Thyroid gland (tissue), 4 donors: ENCODE results near the gene ABCA4. TPM values are rescaled to one million over a fixed set of nuclear protein-coding genes. Genes with fewer than 3 reads are reported as not detected.

Experiments used
- DNase-seq, 2 donors: peaks; one replicate each; pipeline ENCODE4 v3.0.0-alpha.2; 2019
- H3K27ac ChIP-seq, 3 donors: fragments of 200-600 bp; sonication (generic); 1 replicate in 2 of 3; 2 replicates in 1 of 3; pipeline ENCODE4 v1.5.1; 2016 to 2019; ENCODE audit warnings: mild to moderate bottlenecking in 1 of 3, moderate library complexity in 1 of 3
- H3K27me3 ChIP-seq: fragments of 200-600 bp; sonication (generic); one replicate; pipeline ENCODE4 v1.5.1; 2019
- H3K36me3 ChIP-seq, 2 donors: fragments of 200-600 bp; sonication (generic); one replicate each; pipeline ENCODE4 v1.5.1; 2016 to 2019
- H3K4me1 ChIP-seq, 2 donors: fragments of 200-600 bp; sonication (generic); one replicate each; pipeline ENCODE4 v1.5.1; 2017 to 2019
- H3K4me3 ChIP-seq, 3 donors: fragments of 200-600 bp; sonication (generic); replicated peaks in 1 of 3; 1 replicate in 2 of 3; 2 replicates in 1 of 3; pipeline ENCODE4 v1.5.1; 2016; ENCODE audit warnings: mild to moderate bottlenecking in 1 of 3
- H3K9me3 ChIP-seq: fragments of 200-600 bp; sonication (generic); one replicate; pipeline ENCODE4 v1.5.1; 2017
- POLR2A ChIP-seq, 2 donors: fragments of 450-650 bp; IDR thresholded peaks; one replicate each; pipeline ENCODE4 v1.6.1; 2017; ENCODE audit warnings: antibody characterized with exemption in 2 of 2, mild to moderate bottlenecking in 2 of 2, moderate library complexity in 1 of 2
- WGBS, 2 donors: methylation state at CpG; one replicate each; pipeline ENCODE4 v1.1.5; 2017; 5-methylcytosine and 5-hydroxymethylcytosine counted together
- intact Hi-C: fragments of 100-400 bp; cut with DNase I; formaldehyde crosslinking; loops from one replicate; pipeline ENCODE4 v1.15.1; 2023
- total RNA-seq, 4 donors: library from RNA; depleted of rRNA; stranded (reverse); fragments of >200 nt; gene quantifications; one replicate each; pipeline ENCODE4 v1.2.3, GENCODE V29; 2016
- TF ChIP-seq, protein P1 (sequence below), 6 experiments: fragments of 200-600 bp in 3 of 6; fragments of 450-650 bp in 3 of 6; sonication (generic) in 3 of 6; IDR thresholded peaks; one replicate each; pipeline ENCODE4 v1.5.1; 2016 to 2019; ENCODE audit warnings: antibody characterized with exemption in 6 of 6, mild to moderate bottlenecking in 2 of 6, inconsistent platforms in 1 of 6, moderate library complexity in 1 of 6

The ABCA4 gene
- total RNA-seq, 4 donors from 2014 or later = 0.44 to 1.0 (median 0.82) TPM

DNA sequence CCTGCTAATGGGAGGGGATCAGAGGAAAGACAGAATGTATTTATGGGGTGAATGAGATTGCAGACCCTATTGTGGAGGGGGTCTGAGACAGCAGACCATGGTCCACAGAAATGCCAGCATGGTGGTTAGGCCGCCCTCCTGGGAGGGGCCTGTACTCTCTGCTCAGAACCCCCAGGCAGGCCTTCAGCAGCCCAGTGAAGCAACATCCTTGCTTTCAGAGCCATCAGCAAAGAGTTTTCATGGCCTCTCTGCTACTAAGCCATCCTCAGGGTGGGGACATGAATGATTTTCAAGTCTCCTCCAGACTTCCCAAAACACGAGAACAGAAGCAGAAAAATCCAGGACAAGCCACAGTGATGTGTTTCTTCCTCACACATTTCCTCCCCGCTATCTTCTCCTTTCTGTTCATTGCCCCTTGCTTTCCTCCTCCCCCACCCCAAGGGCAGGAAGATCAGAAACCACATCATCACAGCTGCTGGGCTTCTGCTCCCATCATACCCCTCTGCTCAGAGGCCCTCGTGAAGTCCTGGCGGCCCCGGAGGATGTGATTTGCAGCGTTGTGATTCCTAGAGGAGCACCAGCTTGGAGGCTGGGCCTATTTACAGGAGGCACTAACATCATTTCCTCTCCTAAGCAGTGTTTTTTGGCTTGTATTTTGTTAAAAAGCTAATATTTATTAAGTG lies 48.0 kb downstream of the ABCA4 start:
- H3K27me3 ChIP-seq = no peaks in the 10 kb centered on the region
- TF ChIP-seq, protein P1, sequence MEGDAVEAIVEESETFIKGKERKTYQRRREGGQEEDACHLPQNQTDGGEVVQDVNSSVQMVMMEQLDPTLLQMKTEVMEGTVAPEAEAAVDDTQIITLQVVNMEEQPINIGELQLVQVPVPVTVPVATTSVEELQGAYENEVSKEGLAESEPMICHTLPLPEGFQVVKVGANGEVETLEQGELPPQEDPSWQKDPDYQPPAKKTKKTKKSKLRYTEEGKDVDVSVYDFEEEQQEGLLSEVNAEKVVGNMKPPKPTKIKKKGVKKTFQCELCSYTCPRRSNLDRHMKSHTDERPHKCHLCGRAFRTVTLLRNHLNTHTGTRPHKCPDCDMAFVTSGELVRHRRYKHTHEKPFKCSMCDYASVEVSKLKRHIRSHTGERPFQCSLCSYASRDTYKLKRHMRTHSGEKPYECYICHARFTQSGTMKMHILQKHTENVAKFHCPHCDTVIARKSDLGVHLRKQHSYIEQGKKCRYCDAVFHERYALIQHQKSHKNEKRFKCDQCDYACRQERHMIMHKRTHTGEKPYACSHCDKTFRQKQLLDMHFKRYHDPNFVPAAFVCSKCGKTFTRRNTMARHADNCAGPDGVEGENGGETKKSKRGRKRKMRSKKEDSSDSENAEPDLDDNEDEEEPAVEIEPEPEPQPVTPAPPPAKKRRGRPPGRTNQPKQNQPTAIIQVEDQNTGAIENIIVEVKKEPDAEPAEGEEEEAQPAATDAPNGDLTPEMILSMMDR (IDR thresholded peaks at IDR 0.05) = no peak
- TF ChIP-seq POLR2A (IDR thresholded peaks at IDR 0.05) = no peak
- 73 to 83% methylated on average over 6 to 7 of the region's 7 CpGs for WGBS, 2 donors
- H3K4me1 ChIP-seq = peaks cover 23 to 30% of the 10 kb centered on the region in 2 donors
- no peak for DNase-seq
- intact Hi-C loops = no loop called here
- H3K4me3 ChIP-seq = no peak overlapping the region
- no peaks in the 10 kb centered on the region for H3K36me3 ChIP-seq
- H3K27ac ChIP-seq = no peak overlapping the region
- no peaks in the 10 kb centered on the region for H3K9me3 ChIP-seq

DNA sequence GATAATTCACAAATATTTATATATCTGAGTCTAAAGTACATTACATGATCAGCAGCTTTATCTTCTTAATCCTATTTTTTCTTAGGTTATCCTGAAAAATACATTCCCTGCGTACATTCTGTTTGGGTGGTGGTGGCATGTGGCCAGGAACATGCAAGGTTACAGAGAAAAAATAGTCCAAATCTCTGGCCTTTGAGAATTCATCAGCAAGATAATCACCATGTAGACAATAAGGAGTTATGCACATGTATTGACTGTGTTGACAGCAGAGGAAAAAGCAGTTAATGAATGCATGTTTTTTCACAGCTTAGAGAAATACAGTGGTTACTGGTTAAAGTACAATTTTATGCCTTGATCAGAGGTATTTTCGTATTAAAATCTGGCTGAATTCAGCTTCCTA lies 49.0 kb downstream of the ABCA4 start:
- Histone ChIP-seq H3K9me3 (no peaks in the 10 kb centered on the region), H3K4me3 (no peak overlapping the region), H3K27me3 (no peaks in the 10 kb centered on the region), H3K4me1 (peaks cover 23 to 35% of the 10 kb centered on the region in 2 donors), H3K36me3 (no peaks in the 10 kb centered on the region), H3K27ac (peak overlapping the region in 1 of 3 donors; percentile 94)
- WGBS, 2 donors = 87 to 93% methylated on average over 2 of the region's 2 CpGs
- intact Hi-C loops = no loop called here
- DNase-seq = no peak
- TF ChIP-seq, protein P1 (IDR thresholded peaks at IDR 0.05) = no peak
- TF ChIP-seq POLR2A (IDR thresholded peaks at IDR 0.05) = no peak

DNA sequence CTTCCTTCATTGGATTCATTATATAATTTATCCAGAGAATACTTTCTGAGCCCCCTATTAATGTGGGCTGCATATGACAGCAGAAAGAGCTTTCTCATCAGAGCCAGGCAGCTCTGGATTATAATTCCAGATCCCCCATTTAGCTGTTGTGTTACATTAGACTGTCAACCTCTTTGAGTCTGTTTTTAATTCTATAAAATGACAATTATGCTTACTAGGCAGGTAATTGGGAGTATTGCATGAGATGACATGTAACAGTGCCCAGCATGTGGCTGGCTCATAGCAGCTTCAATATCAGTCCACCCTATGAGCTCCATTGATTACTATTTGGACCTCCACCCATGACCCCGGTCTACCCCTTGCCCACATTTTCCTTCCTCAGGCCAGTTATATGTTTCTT lies 49.6 kb downstream of the ABCA4 start:
- TF ChIP-seq POLR2A (IDR thresholded peaks at IDR 0.05) = no peak
- TF ChIP-seq, protein P1 (IDR thresholded peaks at IDR 0.05) = no peak
- no peak for DNase-seq
- Histone ChIP-seq H3K4me3 (no peak overlapping the region), H3K4me1 (peaks cover 23 to 35% of the 10 kb centered on the region in 2 donors), H3K9me3 (no peaks in the 10 kb centered on the region), H3K27ac (peak overlapping the region in 1 of 3 donors; percentile 94), H3K36me3 (no peaks in the 10 kb centered on the region), H3K27me3 (no peaks in the 10 kb centered on the region)
- WGBS, 2 donors = 82 to 92% methylated on average over 1 of the region's 1 CpG
- intact Hi-C loops = no loop called here

DNA sequence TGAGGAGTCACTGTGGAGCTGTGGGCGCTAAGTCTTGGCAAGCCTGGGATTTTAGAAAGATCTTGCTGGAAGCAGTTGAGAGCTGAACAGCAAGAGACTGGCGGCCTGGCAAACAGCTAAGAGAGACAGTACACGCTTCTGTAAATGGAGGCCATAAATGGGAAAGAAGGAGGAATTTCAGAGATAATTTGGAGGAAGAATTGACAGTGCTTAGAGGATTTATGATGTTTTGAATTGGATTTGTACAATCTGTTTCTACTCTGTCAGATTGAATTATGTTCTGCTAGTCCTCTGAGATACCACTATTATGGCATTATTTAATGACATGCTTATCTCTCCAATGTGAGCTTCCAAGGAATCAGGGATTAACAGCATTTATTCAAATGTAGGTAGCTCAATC lies 50.1 kb downstream of the ABCA4 start:
- TF ChIP-seq, protein P1 (IDR thresholded peaks at IDR 0.05) = no peak
- no peak for TF ChIP-seq POLR2A (IDR thresholded peaks at IDR 0.05)
- Histone ChIP-seq H3K36me3 (no peaks in the 10 kb centered on the region), H3K27me3 (no peaks in the 10 kb centered on the region), H3K27ac (peak overlapping the region; percentile 86 to 94 (median 93)), H3K9me3 (no peaks in the 10 kb centered on the region), H3K4me3 (no peak overlapping the region), H3K4me1 (peaks cover 23 to 35% of the 10 kb centered on the region in 2 donors)
- DNase-seq = no peak
- WGBS, 2 donors = 90 to 95% methylated on average over 3 of the region's 3 CpGs
- intact Hi-C loops = no loop called here

DNA sequence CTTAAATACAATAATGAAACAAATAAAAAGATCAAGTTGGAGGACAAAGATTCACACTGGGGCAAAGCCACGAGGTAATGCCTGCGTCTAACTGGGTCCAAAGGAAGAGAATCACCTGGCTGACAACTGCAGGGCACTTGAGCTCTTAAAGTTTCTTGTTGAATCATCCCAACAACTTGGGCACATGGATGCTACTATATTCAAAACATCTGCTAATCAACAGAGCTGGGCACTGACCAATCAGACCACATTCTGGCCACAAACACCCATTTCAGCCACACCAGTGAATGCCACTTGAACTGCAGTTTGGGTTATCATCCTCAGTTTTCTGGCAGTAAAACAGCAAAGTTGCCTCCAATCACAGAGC lies 51.0 kb downstream of the ABCA4 start:
- no peak overlapping the region for H3K4me3 ChIP-seq
- H3K27me3 ChIP-seq = no peaks in the 10 kb centered on the region
- H3K27ac ChIP-seq = peak overlapping the region; percentile 86 to 94 (median 93)
- H3K9me3 ChIP-seq = no peaks in the 10 kb centered on the region
- 66 to 72% methylated on average over 2 of the region's 2 CpGs for WGBS, 2 donors
- intact Hi-C loops = no loop called here
- H3K36me3 ChIP-seq = no peaks in the 10 kb centered on the region
- peaks cover 23 to 36% of the 10 kb centered on the region in 2 donors for H3K4me1 ChIP-seq
- DNase-seq = no peak
- no peak for TF ChIP-seq POLR2A (IDR thresholded peaks at IDR 0.05)
- TF ChIP-seq, protein P1 (IDR thresholded peaks at IDR 0.05) = no peak
